ENCODE results near the gene SLC1A3.

Gene SLC1A3

GRCh38 chr5:36646100-36646499 is 39.7 kb downstream of the SLC1A3 start:
- DNase-seq (ENCODE audit: low read depth), result no peak
- no peak overlapping the region for H3K4me3 ChIP-seq (ENCODE audit: low read depth, low read length)
- TF ChIP-seq CTCF (IDR thresholded peaks at IDR 0.05; ENCODE audit: low read depth, low read length, missing control alignments), result no peak

GRCh38 chr5:36646507-36647023 is 40.2 kb downstream of the SLC1A3 start:
- TF ChIP-seq CTCF (IDR thresholded peaks at IDR 0.05; ENCODE audit: low read depth, low read length, missing control alignments), result no peak
- no peak for DNase-seq (ENCODE audit: low read depth)
- no peak overlapping the region for H3K4me3 ChIP-seq (ENCODE audit: low read depth, low read length)

GRCh38 chr5:36647046-36647445 is 40.6 kb downstream of the SLC1A3 start:
- H3K4me3 ChIP-seq (ENCODE audit: low read depth, low read length), result no peak overlapping the region
- no peak for DNase-seq (ENCODE audit: low read depth)
- no peak for TF ChIP-seq CTCF (IDR thresholded peaks at IDR 0.05; ENCODE audit: low read depth, low read length, missing control alignments)

GRCh38 chr5:36648426-36648825 is 42.0 kb downstream of the SLC1A3 start:
- H3K4me3 ChIP-seq (ENCODE audit: low read depth, low read length), result no peak overlapping the region
- TF ChIP-seq CTCF (IDR thresholded peaks at IDR 0.05; ENCODE audit: low read depth, low read length, missing control alignments), result no peak
- no peak for DNase-seq (ENCODE audit: low read depth)

- H3K4me3 ChIP-seq (ENCODE audit: low read depth, low read length), result no peak overlapping the region
- TF ChIP-seq CTCF (IDR thresholded peaks at IDR 0.05; ENCODE audit: low read depth, low read length, missing control alignments), result no peak
- no peak for DNase-seq (ENCODE audit: low read depth)
These were observed 45.6 kb downstream of the SLC1A3 start for GRCh38 chr5:36651761-36652685.

GRCh38 chr5:36653044-36653705 is 46.8 kb downstream of the SLC1A3 start:
- no peak overlapping the region for H3K4me3 ChIP-seq (ENCODE audit: low read depth, low read length)
- DNase-seq (ENCODE audit: low read depth), result no peak
- no peak for TF ChIP-seq CTCF (IDR thresholded peaks at IDR 0.05; ENCODE audit: low read depth, low read length, missing control alignments)
